ENCODE results near the gene PCDHGB4.

DNA sequence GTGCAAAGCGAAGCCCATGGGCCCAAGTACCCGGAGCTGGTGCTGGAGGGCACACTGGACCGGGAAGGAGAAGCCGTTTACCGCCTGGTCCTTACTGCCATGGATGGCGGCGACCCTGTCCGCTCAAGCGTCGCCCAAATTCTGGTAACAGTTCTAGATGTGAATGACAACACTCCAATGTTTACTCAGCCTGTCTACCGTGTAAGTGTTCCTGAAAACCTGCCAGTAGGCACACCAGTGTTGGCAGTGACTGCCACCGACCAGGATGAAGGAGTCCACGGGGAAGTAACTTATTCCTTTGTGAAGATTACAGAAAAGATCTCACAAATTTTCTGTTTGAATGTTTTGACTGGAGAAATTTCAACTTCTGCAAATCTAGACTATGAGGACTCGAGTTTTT, 12.9 kb upstream of the PCDHGB4 start:
- TF ChIP-seq, protein P1, sequence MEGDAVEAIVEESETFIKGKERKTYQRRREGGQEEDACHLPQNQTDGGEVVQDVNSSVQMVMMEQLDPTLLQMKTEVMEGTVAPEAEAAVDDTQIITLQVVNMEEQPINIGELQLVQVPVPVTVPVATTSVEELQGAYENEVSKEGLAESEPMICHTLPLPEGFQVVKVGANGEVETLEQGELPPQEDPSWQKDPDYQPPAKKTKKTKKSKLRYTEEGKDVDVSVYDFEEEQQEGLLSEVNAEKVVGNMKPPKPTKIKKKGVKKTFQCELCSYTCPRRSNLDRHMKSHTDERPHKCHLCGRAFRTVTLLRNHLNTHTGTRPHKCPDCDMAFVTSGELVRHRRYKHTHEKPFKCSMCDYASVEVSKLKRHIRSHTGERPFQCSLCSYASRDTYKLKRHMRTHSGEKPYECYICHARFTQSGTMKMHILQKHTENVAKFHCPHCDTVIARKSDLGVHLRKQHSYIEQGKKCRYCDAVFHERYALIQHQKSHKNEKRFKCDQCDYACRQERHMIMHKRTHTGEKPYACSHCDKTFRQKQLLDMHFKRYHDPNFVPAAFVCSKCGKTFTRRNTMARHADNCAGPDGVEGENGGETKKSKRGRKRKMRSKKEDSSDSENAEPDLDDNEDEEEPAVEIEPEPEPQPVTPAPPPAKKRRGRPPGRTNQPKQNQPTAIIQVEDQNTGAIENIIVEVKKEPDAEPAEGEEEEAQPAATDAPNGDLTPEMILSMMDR (IDR thresholded peaks at IDR 0.05), result no peak
- TF ChIP-seq POLR2A (IDR thresholded peaks at IDR 0.05; ENCODE audit: low read depth), result no peak
- TF ChIP-seq POLR2AphosphoS5 (IDR thresholded peaks at IDR 0.05), result no peak

Measured in esophagus muscularis mucosa (tissue), 3 donors.